GM18909 (cell line): Measurements from ENCODE around the gene PES1.
"Not testable (repeated sequence)": the region's sequence is repeated elsewhere in the genome, so short reads cannot be mapped to it uniquely, and the experiment has no call there.

Source experiments
- ATAC-seq: cut with Tn5 transposase; IDR thresholded peaks from one replicate; pipeline ENCODE4 v1.9.1; 2021; ENCODE audit warnings: mild to moderate bottlenecking; ENCODE audit not compliant: unreplicated experiment, poor library complexity

PES1 gene

GRCh38 chr22:30557243-30557642 is 34.5 kb downstream of the PES1 start:
- ATAC-seq = no peak

GRCh38 chr22:30556388-30556787 is 35.3 kb downstream of the PES1 start:
- no peak for ATAC-seq

GRCh38 chr22:30555282-30556210 is 36.2 kb downstream of the PES1 start:
- no peak for ATAC-seq

- ATAC-seq = no peak
Observed at GRCh38 chr22:30553971-30554370, 37.7 kb downstream of the PES1 start.

- ATAC-seq = no peak
Observed at GRCh38 chr22:30552719-30553118, 39.0 kb downstream of the PES1 start.

- ATAC-seq = not testable (repeated sequence)
Observed at GRCh38 chr22:30551813-30552212, 39.9 kb downstream of the PES1 start.

- ATAC-seq = no peak
Observed at GRCh38 chr22:30547188-30547587, 44.5 kb downstream of the PES1 start.

- ATAC-seq = no peak
Observed at GRCh38 chr22:30546616-30547015, 45.1 kb downstream of the PES1 start, which contains the start of gene SEC14L6. Gene SEC14L6, minus strand, starts transcription at chr22:30546741. Its CDS starts 59 bp downstream, at chr22:30546682.

- no peak for ATAC-seq
Observed at GRCh38 chr22:30542811-30543188, 48.9 kb downstream of the PES1 start.

GRCh38 chr22:30541961-30542810 is 49.5 kb downstream of the PES1 start:
- no peak for ATAC-seq

GRCh38 chr22:30541511-30541910 is 50.2 kb downstream of the PES1 start:
- ATAC-seq = not testable (repeated sequence)

- no peak for ATAC-seq
Observed at GRCh38 chr22:30539368-30539767, 52.3 kb downstream of the PES1 start.

GRCh38 chr22:30538280-30538679 is 53.4 kb downstream of the PES1 start:
- ATAC-seq = no peak

GRCh38 chr22:30537083-30537731 is 54.5 kb downstream of the PES1 start:
- ATAC-seq = no peak

GRCh38 chr22:30535182-30535581 is 56.5 kb downstream of the PES1 start:
- no peak for ATAC-seq

GRCh38 chr22:30531651-30532608 is 59.8 kb downstream of the PES1 start:
- no peak for ATAC-seq

- no peak for ATAC-seq
Observed at GRCh38 chr22:30526656-30527055, 65.1 kb downstream of the PES1 start.
